HL-60 (cell line): ENCODE measurements around the gene SLTM.
A peak's percentile ranks its signal among the peaks of the same experiment; 100 is the strongest.
"Not testable (repeated sequence)": the region's sequence is repeated elsewhere in the genome, so short reads cannot be mapped to it uniquely, and the experiment has no call there.

Experiments used
- DNase-seq, 2 experiments: peaks; one replicate each; pipeline ENCODE4 v3.0.0-alpha.2; 2010 to 2020; ENCODE audit warnings: low read depth in 1 of 2, low spot score in 1 of 2
- H3K27ac ChIP-seq: fragments of 250-450 bp; sonication (Bioruptor Pico); replicated peaks from 2 replicates; pipeline ENCODE4 v1.5.1; 2020; ENCODE audit warnings: mild to moderate bottlenecking, moderate library complexity
- H3K27me3 ChIP-seq: fragments of 250-450 bp; sonication (Bioruptor Pico); 2 replicates; pipeline ENCODE4 v1.5.1; 2021; ENCODE audit warnings: mild to moderate bottlenecking, moderate library complexity; ENCODE audit not compliant: insufficient read depth, poor library complexity, severe bottlenecking
- H3K4me3 ChIP-seq: replicated peaks from 2 replicates; pipeline ENCODE4 v1.5.1; 2011; ENCODE audit warnings: mild to moderate bottlenecking, control low read depth, low read length; ENCODE audit not compliant: insufficient read depth
- GABPA ChIP-seq: IDR thresholded peaks from 2 replicates; pipeline ENCODE4 v1.6.1; 2012; ENCODE audit warnings: low read depth
- POLR2AphosphoS5 ChIP-seq: IDR thresholded peaks from 2 replicates; pipeline ENCODE4 v1.6.1; 2012; ENCODE audit warnings: low read depth
- SPI1 ChIP-seq: IDR thresholded peaks from 2 replicates; pipeline ENCODE4 v1.6.1; 2012; ENCODE audit warnings: low read depth, mild to moderate bottlenecking, borderline replicate concordance
- TF ChIP-seq, protein P1 (sequence below): IDR thresholded peaks from 2 replicates; pipeline ENCODE4 v1.6.1; 2012; ENCODE audit warnings: low read depth; ENCODE audit not compliant: insufficient replicate concordance
- TF ChIP-seq, protein P2 (sequence below): IDR thresholded peaks from one replicate; pipeline ENCODE4 v1.5.1; 2011; ENCODE audit warnings: low read length, control low read depth, inconsistent platforms; ENCODE audit not compliant: insufficient read depth

Gene SLTM

DNA sequence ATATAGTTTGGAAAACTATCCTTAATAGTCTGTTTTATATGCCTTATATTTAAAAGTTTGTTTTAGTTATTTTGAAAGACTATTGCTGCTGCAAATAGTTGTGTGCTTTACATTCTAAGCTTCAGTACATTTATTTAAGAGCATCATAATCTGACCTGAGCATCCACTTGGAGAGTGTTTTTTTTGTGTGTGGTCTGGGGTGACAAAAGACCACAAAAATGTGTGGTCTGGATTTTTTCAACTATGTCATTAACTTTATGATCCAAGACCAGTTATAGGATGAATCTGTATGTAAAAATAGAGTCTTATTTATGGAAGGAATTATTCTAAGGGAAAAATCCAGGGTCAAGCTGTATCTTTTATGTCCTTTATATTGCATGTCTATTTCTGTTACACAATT lies 77.4 kb downstream of the SLTM start:
- H3K27me3 ChIP-seq = no peaks in the 10 kb centered on the region
- TF ChIP-seq, protein P1, sequence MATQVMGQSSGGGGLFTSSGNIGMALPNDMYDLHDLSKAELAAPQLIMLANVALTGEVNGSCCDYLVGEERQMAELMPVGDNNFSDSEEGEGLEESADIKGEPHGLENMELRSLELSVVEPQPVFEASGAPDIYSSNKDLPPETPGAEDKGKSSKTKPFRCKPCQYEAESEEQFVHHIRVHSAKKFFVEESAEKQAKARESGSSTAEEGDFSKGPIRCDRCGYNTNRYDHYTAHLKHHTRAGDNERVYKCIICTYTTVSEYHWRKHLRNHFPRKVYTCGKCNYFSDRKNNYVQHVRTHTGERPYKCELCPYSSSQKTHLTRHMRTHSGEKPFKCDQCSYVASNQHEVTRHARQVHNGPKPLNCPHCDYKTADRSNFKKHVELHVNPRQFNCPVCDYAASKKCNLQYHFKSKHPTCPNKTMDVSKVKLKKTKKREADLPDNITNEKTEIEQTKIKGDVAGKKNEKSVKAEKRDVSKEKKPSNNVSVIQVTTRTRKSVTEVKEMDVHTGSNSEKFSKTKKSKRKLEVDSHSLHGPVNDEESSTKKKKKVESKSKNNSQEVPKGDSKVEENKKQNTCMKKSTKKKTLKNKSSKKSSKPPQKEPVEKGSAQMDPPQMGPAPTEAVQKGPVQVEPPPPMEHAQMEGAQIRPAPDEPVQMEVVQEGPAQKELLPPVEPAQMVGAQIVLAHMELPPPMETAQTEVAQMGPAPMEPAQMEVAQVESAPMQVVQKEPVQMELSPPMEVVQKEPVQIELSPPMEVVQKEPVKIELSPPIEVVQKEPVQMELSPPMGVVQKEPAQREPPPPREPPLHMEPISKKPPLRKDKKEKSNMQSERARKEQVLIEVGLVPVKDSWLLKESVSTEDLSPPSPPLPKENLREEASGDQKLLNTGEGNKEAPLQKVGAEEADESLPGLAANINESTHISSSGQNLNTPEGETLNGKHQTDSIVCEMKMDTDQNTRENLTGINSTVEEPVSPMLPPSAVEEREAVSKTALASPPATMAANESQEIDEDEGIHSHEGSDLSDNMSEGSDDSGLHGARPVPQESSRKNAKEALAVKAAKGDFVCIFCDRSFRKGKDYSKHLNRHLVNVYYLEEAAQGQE = no peak
- TF ChIP-seq SPI1 (no peak), GABPA (no peak), POLR2AphosphoS5 (no peak)
- TF ChIP-seq, protein P2, sequence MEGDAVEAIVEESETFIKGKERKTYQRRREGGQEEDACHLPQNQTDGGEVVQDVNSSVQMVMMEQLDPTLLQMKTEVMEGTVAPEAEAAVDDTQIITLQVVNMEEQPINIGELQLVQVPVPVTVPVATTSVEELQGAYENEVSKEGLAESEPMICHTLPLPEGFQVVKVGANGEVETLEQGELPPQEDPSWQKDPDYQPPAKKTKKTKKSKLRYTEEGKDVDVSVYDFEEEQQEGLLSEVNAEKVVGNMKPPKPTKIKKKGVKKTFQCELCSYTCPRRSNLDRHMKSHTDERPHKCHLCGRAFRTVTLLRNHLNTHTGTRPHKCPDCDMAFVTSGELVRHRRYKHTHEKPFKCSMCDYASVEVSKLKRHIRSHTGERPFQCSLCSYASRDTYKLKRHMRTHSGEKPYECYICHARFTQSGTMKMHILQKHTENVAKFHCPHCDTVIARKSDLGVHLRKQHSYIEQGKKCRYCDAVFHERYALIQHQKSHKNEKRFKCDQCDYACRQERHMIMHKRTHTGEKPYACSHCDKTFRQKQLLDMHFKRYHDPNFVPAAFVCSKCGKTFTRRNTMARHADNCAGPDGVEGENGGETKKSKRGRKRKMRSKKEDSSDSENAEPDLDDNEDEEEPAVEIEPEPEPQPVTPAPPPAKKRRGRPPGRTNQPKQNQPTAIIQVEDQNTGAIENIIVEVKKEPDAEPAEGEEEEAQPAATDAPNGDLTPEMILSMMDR = no peak
- no peak overlapping the region for H3K4me3 ChIP-seq
- DNase-seq = no peak
- H3K27ac ChIP-seq = no peak overlapping the region

DNA sequence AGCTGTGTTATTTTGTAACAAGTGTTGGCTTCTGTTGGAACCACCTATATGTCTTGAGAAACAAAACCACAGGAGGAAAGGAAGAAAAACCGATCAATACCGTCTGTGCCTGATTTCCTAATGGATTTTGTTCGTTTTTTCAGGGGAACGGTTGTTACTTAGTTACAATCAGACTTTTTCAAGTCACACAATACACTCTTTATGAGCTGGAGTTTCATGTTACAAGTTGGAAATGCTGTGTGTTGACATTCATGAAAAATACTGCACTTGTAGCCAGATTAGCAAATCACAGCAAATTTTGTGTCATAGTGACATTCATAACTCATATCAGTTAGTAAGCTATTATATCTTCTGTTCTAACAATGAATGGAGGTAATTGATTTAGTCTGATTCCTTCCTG lies 78.9 kb downstream of the SLTM start:
- DNase-seq = no peak
- Histone ChIP-seq H3K27me3 (no peaks in the 10 kb centered on the region), H3K27ac (peak overlapping the region; percentile 31; the same call in 1 of the 2 replicates), H3K4me3 (no peak overlapping the region)
- no peak for TF ChIP-seq GABPA

DNA sequence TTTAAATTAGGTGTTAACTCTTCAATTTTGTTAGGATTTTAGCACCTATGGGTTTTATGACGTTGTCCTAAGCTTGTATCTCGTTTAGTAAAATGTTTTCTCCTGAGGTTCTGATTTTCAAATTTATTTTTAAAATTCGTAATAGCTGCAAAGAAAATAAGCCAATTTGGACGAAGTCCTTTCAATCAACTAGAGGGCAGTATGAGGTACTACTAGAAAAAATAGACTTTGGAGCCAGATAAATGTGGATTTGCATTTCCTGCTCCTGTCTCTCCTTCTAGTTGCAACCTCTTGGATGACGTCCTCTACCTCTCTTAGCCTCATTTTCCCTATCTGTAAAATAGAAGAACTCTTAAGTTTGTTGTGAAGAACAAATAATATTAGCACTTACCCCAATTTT lies 81.1 kb downstream of the SLTM start:
- H3K27ac ChIP-seq = no peak overlapping the region
- no peak for DNase-seq
- H3K27me3 ChIP-seq = no peaks in the 10 kb centered on the region
- H3K4me3 ChIP-seq = no peak overlapping the region
- TF ChIP-seq, protein P2 = no peak
- TF ChIP-seq GABPA = no peak
- no peak for TF ChIP-seq POLR2AphosphoS5
- TF ChIP-seq SPI1 = no peak
- TF ChIP-seq, protein P1 = no peak

DNA sequence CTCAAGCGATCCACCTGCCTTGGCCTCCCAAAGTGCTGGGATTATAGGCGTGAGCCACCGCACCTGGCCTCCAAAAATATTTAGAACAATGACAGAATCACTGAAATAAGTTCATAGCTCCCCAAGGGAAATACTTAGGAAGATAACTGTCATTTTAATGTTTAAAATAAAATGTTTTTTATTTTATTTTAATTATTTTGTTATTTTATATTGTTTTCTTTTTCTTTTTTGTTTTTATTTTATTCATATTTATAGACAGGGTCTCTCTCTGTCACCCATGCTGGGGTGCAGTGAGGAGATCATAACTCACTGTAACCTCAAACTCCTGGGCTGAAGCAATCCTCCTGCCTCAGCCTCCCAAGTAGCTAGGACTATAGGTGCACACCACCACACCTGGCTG lies 82.3 kb downstream of the SLTM start:
- H3K27me3 ChIP-seq, H3K4me3 ChIP-seq, DNase-seq, H3K27ac ChIP-seq: not testable (repeated sequence)

DNA sequence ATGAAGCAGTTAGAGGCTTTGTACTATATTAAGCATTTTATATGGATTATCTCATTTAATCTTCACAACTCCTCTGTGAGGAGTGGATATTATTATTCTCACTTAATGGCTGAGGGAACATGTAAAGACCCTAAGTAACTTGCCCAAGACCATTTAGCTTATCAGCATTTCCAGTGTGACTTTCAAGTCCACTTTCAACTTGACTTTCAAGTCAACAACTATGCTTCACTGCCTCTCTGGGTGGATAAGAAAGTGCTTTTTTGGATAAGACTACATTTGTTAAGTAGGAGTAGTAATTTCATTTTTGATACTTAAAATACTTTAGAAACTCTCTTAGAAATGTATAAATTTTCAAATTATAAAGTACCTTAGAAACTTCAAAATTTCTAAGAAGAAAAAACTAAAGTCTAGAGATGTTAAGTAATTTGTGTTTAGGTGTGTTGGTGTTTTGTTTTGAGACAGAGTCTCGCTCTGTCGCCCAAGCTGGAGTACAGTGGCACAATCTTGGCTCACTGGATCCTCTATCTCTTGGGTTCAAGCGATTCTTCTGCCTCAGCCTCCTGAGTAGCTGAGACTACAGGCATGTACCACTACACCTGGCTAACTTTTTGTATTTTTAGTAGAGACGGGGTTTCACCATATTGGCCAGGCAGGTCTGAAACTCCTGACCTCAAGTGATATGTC lies 90.6 kb downstream of the SLTM start:
- TF ChIP-seq POLR2AphosphoS5 (no peak), GABPA (no peak), SPI1 (no peak)
- TF ChIP-seq, protein P1 = no peak
- TF ChIP-seq, protein P2 = no peak
- Histone ChIP-seq H3K27me3 (no peaks in the 10 kb centered on the region), H3K27ac (no peak overlapping the region), H3K4me3 (no peak overlapping the region)
- DNase-seq = no peak
